ENCODE results near the gene GALNT15.

GRCh38 chr3:16279010-16279801, 104.7 kb downstream of the GALNT15 start:
- TF ChIP-seq CTCF (IDR thresholded peaks at IDR 0.05) (no peak), POLR2A (IDR thresholded peaks at IDR 0.05) (no peak)

All from heart left ventricle (tissue), 13 donors.